ENCODE measurements around the gene OR10X1.

- TF ChIP-seq CTCF (IDR thresholded peaks at IDR 0.05; ENCODE audit: low read length) (no peak), EZH2 (optimal IDR thresholded peaks at IDR 0.05; ENCODE audit: low read depth, low read length) (no peak)
Measured at GRCh38 chr1:158579733-158580132, at the start of gene OR10X1.
